Right cardiac atrium (tissue), 5 donors: ENCODE results near the gene LYRM9. TPM values are rescaled to one million over a fixed set of nuclear protein-coding genes. Genes with fewer than 3 reads are reported as not detected.
A peak's percentile ranks its signal among the peaks of the same experiment; 100 is the strongest.
"Not testable (repeated sequence)": the region's sequence is repeated elsewhere in the genome, so short reads cannot be mapped to it uniquely, and the experiment has no call there.

Source experiments
- ATAC-seq, 2 donors: fragments of 200-7000 bp; cut with Tn5 transposase; one replicate each; pipeline versions ENCODE4 v1.8.0 to v1.9.1; 2020; ENCODE audit warnings: moderate library complexity in 2 of 2, mild to moderate bottlenecking in 1 of 2
- DNase-seq, 3 donors: peaks; one replicate each; pipeline ENCODE4 v3.0.0-alpha.2; 2020
- H3K27ac ChIP-seq: one replicate; pipeline ENCODE4 v1.5.1; 2013; ENCODE audit warnings: mild to moderate bottlenecking, low read length, control low read depth, moderate library complexity
- H3K27me3 ChIP-seq: one replicate; pipeline ENCODE4 v1.6.1; 2013; ENCODE audit not compliant: control insufficient read depth, insufficient read depth
- H3K4me1 ChIP-seq: one replicate; pipeline ENCODE4 v1.6.1; 2013; ENCODE audit warnings: low read length; ENCODE audit not compliant: control insufficient read depth, insufficient read depth
- H3K4me3 ChIP-seq: one replicate; pipeline ENCODE4 v1.5.1; 2013; ENCODE audit warnings: low read length, control low read depth
- H3K9me3 ChIP-seq: one replicate; pipeline ENCODE4 v1.6.1; 2013; ENCODE audit warnings: low read length; ENCODE audit not compliant: control insufficient read depth
- WGBS: extraction: QIAGEN DNeasy Blood & Tissue Kit; methylation state at CpG from one replicate; pipeline ENCODE4 v1.1.7; 2013; 5-methylcytosine and 5-hydroxymethylcytosine counted together
- intact Hi-C, 4 donors: fragments of 100-400 bp; cut with DNase I; formaldehyde crosslinking; loops; one replicate each; pipeline versions ENCODE4 v1.11.0 to v1.14.0; 2022 to 2023
- polyA plus RNA-seq: library from polyadenylated mRNA; stranded (reverse); fragments of 200-250 nt; gene quantifications from one replicate; pipeline ENCODE4 v1.2.3, GENCODE V29; 2013
- total RNA-seq, 4 donors: library from RNA; stranded (reverse); fragmentation: NEBNext Ultra II Directional; extraction: Animal tissue kit (Norgen Biotek cat#: 25700); gene quantifications; one replicate each; pipeline ENCODE4 v1.2.1, GENCODE V29; 2021
- donor health status: healthy with polysubstance abuse.
- donor health status: DM: no; HTN: yes; CAD: no.
- donor health status: DM: no; HTN: no; CAD: no.
- donor health status: DM: no; HTN: yes; CAD: no; lungs with severe emphysema.
- donor health status: DM: yes; HTN: yes; CAD: no.

LYRM9 gene
- total and polyA plus RNA-seq, 5 donors: 9.0 to 20.8 (median 10.0) TPM

DNA sequence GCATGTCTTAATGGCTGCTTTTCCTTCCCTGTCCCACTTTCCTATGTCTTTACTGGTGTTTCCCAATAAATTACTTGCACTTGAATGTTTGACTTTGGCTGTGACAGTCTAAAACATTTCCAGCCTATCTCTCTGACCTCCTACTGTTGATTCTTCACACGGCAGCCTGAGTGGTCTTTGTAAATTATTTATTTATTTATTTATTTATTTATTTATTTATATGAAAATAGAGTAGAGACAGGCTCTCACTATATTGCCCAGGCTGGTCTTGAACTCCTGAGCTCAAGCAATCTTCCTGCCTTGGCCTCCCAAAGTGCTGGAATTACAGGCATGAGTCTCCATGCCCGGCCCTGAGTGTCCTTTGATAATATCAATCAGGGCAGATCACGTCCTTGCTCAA, 28.4 kb upstream of the LYRM9 start:
- Histone ChIP-seq H3K9me3 (no peaks in the 10 kb centered on the region), H3K4me3 (no peak overlapping the region), H3K27ac (no peak overlapping the region), H3K27me3 (no peaks in the 10 kb centered on the region), H3K4me1 (no peaks in the 10 kb centered on the region)
- ATAC-seq (no peak), DNase-seq (no peak)
- intact Hi-C loops: no loop called here
- 81% methylated on average over 3 of the region's 3 CpGs for WGBS

DNA sequence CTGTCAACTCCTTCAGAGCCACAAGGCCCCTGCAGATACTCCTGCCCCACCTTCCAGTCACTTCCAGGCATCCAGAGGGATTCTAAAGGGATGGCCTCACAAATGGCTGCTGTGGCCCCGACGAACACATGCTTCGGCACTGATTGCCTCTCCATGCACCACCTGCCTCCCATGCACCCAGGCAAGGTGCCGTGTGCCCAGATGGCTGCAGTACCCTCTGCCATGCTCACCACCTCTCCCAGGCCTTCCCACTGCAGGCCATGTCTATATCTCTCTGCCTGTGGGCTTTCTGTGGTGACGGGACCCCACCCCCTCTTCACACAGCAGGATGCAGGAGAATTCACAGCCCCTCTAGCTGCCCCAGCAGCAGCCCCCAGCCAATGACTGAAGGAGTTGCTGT, 27.9 kb upstream of the LYRM9 start:
- 86% methylated on average over 5 of the region's 5 CpGs for WGBS
- Histone ChIP-seq H3K4me3 (no peak overlapping the region), H3K27ac (no peak overlapping the region), H3K27me3 (no peaks in the 10 kb centered on the region), H3K9me3 (no peaks in the 10 kb centered on the region), H3K4me1 (no peaks in the 10 kb centered on the region)
- ATAC-seq (peak; percentile 13 to 19), DNase-seq (no peak)
- intact Hi-C loops: no loop called here

- peak in 2 of 3 donors; percentile 54 to 56 for DNase-seq
- H3K27me3 ChIP-seq: no peaks in the 10 kb centered on the region
- ATAC-seq: peak; percentile 72 to 78
- 53% methylated on average over 3 of the region's 3 CpGs for WGBS
- no peak overlapping the region for H3K4me3 ChIP-seq
- intact Hi-C loops: no loop called here
- no peak overlapping the region for H3K27ac ChIP-seq
- no peaks in the 10 kb centered on the region for H3K9me3 ChIP-seq
- no peaks in the 10 kb centered on the region for H3K4me1 ChIP-seq
Observed at GRCh38 chr17:27920569-27920968, 27.4 kb upstream of the LYRM9 start.

- ATAC-seq (no peak), DNase-seq (peak in 1 of 3 donors; percentile 57)
- Histone ChIP-seq H3K9me3 (no peaks in the 10 kb centered on the region), H3K4me3 (no peak overlapping the region), H3K27ac (no peak overlapping the region), H3K27me3 (no peaks in the 10 kb centered on the region), H3K4me1 (no peaks in the 10 kb centered on the region)
- intact Hi-C loops: no loop called here
- WGBS: 52% methylated on average over 7 of the region's 7 CpGs
Observed at GRCh38 chr17:27919079-27919478, 25.9 kb upstream of the LYRM9 start.

DNA sequence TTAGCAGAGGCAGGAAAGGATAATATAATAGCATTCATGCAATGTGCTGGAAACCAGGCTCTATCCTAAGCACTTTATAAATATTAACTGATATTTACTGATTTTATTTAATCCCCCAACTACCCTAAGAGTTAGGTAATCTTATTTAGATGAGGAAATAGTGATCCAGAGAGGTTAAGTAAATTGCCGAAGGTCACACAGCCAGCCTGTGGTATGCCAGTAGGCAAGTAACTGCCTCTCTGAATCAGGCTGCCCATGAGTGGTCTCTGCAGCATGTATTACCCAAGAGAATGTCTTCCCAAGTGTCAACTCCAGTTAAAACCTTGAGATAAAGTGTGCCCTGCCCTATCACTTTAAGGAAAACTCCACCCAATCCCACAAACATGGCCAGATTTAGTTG, 25.3 kb upstream of the LYRM9 start:
- intact Hi-C loops: no loop called here
- H3K4me1 ChIP-seq: no peaks in the 10 kb centered on the region
- no peak overlapping the region for H3K27ac ChIP-seq
- WGBS: 98% methylated on average over 1 of the region's 1 CpG
- H3K4me3 ChIP-seq: no peak overlapping the region
- DNase-seq (no peak), ATAC-seq (no peak)
- no peaks in the 10 kb centered on the region for H3K27me3 ChIP-seq
- no peaks in the 10 kb centered on the region for H3K9me3 ChIP-seq

- ATAC-seq (no peak), DNase-seq (no peak)
- Histone ChIP-seq H3K4me1 (no peaks in the 10 kb centered on the region), H3K27ac (no peak overlapping the region), H3K27me3 (no peaks in the 10 kb centered on the region), H3K9me3 (no peaks in the 10 kb centered on the region), H3K4me3 (no peak overlapping the region)
- intact Hi-C loops: no loop called here
- WGBS: 65% methylated on average over 1 of the region's 1 CpG
Observed at GRCh38 chr17:27917000-27917399, 23.8 kb upstream of the LYRM9 start.

DNA sequence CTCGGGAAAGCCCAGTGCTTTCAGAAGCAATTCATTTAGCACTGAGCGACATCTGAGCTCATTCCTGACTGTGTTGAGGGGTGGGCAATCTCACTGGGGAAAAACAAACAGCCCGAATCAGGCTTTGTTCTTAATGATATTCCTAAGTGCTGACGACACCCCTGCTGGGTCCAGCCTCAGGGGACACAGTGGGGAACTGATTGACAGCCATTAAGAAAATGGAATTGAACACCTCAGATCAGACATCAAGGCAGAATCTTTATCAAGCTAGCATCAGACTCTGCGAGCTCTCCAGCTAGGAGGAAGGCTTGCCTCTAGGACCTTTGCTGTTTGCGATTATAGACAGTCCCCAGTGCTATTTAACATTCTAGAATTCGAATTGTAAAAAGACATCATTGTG, 22.5 kb upstream of the LYRM9 start:
- intact Hi-C loops: no loop called here
- no peak overlapping the region for H3K4me3 ChIP-seq
- H3K27me3 ChIP-seq: no peaks in the 10 kb centered on the region
- no peaks in the 10 kb centered on the region for H3K9me3 ChIP-seq
- WGBS: 46% methylated on average over 7 of the region's 7 CpGs
- H3K27ac ChIP-seq: no peak overlapping the region
- no peak for DNase-seq
- no peaks in the 10 kb centered on the region for H3K4me1 ChIP-seq
- no peak for ATAC-seq

DNA sequence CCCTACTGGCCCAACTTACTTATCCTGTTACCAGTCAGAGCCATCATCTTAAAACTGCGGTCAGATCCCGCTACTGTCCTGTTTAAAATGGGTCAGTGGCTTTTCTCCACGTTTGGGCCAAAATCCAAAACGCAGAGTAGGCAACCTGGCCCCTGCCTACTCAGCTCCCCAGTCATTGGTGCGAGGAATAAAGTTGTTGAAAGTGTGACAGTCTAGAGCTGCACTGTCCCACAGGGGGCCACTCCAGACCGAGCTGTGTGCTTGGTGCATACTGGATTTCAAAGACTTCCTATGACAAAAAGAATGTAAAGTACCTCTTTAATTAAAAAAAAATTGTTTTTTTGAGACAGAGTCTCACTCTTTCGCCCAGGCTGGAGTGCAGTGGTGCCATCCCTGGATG, 21.2 kb upstream of the LYRM9 start:
- Histone ChIP-seq H3K4me1 (no peaks in the 10 kb centered on the region), H3K27me3 (no peaks in the 10 kb centered on the region), H3K9me3 (no peaks in the 10 kb centered on the region), H3K4me3 (no peak overlapping the region), H3K27ac (no peak overlapping the region)
- 70% methylated on average over 7 of the region's 7 CpGs for WGBS
- intact Hi-C loops: no loop called here
- DNase-seq: no peak
- no peak for ATAC-seq

GRCh38 chr17:27912964-27913363, 19.8 kb upstream of the LYRM9 start:
- 54% methylated on average over 2 of the region's 2 CpGs for WGBS
- Histone ChIP-seq H3K27ac (no peak overlapping the region), H3K27me3 (no peaks in the 10 kb centered on the region), H3K4me1 (no peaks in the 10 kb centered on the region), H3K4me3 (no peak overlapping the region), H3K9me3 (no peaks in the 10 kb centered on the region)
- no peak for DNase-seq
- ATAC-seq: no peak
- intact Hi-C loops: no loop called here

- H3K9me3 ChIP-seq, H3K27me3 ChIP-seq, ATAC-seq, DNase-seq, H3K4me3 ChIP-seq, intact Hi-C loops, H3K27ac ChIP-seq, H3K4me1 ChIP-seq: not testable (repeated sequence)
- 83% methylated on average over 2 of the region's 3 CpGs for WGBS
Observed at GRCh38 chr17:27912299-27912698, 19.1 kb upstream of the LYRM9 start.

GRCh38 chr17:27907976-27908558, 14.9 kb upstream of the LYRM9 start:
- Histone ChIP-seq H3K9me3 (no peaks in the 10 kb centered on the region), H3K27ac (no peak overlapping the region), H3K27me3 (no peaks in the 10 kb centered on the region), H3K4me1 (no peaks in the 10 kb centered on the region), H3K4me3 (no peak overlapping the region)
- ATAC-seq: no peak
- 71% methylated on average over 4 of the region's 4 CpGs for WGBS
- no peak for DNase-seq
- intact Hi-C loops: no loop called here

- no peak overlapping the region for H3K27ac ChIP-seq
- no peaks in the 10 kb centered on the region for H3K4me1 ChIP-seq
- DNase-seq (no peak), ATAC-seq (no peak)
- H3K27me3 ChIP-seq: no peaks in the 10 kb centered on the region
- no peak overlapping the region for H3K4me3 ChIP-seq
- intact Hi-C loops: no loop called here
- H3K9me3 ChIP-seq: no peaks in the 10 kb centered on the region
- 56% methylated on average over 3 of the region's 3 CpGs for WGBS
Observed at GRCh38 chr17:27906623-27907022, 13.5 kb upstream of the LYRM9 start.
